GM10847 (cell line): Measurements from ENCODE around the gene RASGRF1.

Source experiments
- POLR2A ChIP-seq: IDR thresholded peaks from 2 replicates; pipeline ENCODE4 v1.6.1; 2011; ENCODE audit not compliant: insufficient read length; ENCODE audit errors: extremely low read depth

The RASGRF1 gene

DNA sequence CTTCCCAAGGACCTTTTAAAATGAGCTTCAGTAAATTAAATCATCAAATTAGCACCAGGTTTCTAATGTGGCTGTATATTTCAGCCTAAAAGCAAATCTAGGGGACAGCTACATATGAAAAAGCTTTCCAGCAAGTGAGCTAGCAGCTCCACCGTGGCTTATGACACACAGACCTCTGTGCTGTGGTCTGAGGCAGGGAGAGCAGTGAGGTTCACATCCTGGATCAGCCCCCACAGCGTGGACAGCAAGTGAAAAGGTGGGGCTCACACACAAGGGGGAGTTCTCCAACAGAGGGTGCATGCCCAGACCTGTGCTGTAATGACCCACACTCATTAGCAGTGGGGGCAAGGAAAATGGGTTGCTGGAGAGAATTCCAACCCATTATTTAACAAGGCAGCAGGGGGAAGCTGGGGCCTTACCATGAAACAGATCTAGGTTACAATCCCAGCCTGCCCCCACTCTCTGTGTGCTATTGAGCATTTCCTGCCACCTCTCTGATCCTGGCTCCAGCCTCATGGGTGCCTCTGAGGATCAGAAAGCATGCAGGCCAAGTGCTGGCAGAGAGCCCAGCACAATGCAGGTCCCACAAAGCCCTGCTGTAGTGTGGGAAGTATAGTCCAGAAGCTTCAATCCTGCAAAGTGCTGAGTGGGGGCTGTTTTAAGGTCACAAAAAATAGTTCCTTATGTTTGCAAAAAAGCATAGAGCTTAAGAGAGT, 48.2 kb downstream of the RASGRF1 start:
- TF ChIP-seq POLR2A = no peak

DNA sequence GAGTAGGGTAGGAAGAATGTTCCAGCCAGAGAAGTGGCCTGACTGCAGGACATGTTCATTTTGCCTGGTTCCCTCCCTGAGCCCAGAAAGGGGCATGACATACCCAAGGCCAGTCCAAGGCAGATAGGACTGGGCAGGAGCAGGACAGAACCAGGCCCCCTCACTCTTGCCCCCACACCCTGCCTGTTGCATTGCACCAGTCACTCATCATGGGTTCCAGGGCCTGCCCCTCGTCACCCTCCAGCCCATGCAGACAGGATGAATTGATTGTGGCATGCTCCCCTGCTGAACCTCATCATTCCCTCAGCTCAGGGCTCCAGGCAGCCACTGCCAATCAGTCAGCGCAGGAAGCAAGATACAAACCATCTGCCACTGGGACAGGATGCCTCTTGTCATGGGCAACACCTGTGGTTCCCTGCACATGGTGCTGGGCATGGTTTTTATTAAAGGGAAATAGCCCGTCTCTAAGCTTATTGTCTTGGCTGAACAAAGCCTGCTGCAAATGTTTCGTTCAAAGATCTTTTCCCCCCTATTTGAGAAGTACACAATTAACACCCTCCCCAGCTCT, 48.9 kb downstream of the RASGRF1 start:
- no peak for TF ChIP-seq POLR2A

DNA sequence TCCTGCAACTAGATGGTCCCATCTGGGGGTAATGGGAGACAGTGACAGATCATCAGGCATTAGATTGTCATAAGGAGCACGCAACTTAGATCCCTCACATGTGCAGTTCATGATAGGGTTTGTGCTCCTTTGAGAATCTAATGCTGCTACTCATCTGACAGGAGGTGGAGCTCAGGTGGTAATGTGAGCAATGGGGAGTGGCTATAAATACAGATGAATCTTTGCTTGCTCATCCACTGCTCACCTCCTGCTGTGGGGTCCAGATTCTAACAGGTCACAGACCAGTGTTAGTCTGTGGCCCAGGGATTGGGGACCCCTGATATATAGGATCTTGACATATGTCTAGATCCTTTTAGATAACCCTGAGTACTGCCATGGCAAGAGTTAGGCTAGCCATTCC, 52.7 kb downstream of the RASGRF1 start:
- no peak for TF ChIP-seq POLR2A

DNA sequence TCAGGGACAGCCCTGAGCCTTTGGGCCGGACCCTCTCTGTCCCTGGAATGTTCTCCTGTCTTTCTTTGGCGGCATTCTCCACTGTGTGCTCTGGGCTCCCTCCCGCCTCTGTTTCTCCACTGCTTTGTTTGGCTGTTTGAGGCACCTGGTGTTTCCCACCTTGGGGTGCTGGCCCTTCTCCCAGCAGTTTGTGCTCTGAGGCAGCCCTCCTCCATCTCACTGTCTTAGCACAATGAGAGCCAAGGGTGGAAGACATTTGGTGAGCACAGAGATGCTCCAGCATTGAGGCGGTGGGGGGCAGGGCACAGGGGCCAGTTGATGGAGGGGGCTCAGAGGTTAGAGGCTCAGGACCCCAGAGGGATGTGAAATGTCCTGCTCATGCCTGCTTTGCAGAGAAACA, 54.3 kb downstream of the RASGRF1 start:
- no peak for TF ChIP-seq POLR2A

DNA sequence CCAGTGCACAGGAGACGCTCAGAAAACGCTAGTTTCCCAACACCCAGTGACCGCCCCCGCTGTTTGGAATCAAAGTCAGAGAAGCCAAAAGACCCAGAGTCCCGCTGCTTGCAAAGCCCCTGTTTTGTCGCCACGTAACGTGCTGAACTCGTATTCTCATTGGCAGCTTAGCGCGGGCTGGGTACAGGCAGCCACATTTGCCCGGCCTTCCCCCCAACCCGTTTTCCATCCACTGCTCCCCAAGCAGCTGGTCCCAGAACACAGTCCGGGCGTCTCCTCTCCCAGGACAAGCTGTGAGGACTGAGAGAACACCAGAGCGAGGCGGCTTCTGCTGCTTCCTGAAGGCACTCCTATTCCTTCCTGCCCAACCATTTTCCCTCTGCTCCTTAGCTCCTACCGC, 54.8 kb downstream of the RASGRF1 start:
- TF ChIP-seq POLR2A = no peak

DNA sequence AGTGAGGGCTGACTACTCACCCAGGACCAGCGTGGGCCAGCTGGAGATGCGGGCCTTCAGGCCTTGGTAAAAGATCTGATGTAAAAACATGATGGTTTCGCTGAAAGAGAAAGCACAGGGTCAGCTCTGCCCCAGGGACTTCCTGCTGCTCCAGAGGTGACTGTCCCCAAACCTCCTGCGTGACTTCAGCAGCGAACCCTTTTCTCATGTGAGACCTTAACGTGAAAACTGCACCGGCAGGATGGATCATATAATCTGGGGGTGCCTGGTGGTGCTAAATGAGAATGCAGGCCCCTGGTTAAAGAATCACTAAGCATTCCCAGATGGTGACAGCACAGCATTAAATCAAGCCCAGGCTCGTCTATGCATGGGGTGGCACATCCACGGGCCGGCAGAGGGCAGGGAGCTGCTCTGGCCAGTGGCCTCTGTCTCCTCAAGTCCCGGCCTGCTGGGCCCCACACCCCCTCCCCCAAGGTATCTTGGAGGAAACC, 55.4 kb downstream of the RASGRF1 start:
- no peak for TF ChIP-seq POLR2A

DNA sequence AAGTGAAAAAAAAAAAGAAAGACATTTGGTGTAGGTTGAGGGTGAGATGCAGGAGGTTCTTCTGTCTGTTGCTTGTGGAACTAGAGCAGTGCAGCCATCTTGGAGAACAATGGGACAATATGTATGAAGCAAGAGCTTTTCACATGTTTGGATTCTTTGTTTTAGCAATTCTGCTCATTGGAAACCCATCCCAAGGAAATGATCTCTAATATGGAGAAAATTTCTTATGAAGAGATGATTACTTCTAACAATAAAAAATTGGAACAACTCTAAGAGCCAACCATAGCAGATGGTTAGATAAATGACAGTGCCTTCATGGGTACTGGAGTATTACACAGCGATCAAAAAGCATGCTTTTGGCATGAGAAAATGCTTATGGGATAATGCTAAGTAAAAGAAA, 56.3 kb downstream of the RASGRF1 start:
- TF ChIP-seq POLR2A = no peak

DNA sequence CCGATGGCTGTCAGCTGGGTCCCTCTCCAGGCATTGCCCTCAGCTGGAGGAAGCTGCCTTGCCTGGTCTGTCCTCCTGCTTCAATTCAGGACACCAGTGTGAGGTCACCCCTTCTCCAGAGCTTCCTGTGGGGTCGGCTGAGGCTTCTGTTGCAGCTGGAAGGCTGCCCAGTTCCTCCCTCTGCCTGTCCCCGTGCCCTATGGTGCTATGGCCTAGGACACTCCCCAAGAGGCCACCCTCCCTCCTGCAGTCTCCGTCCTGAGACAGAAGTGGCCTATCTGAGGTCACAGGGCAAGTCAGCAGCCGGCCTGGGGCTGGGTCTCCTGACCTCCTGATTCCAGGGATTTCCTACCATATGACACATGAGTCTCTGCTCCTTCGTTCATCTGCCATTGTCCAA, 57.9 kb downstream of the RASGRF1 start:
- TF ChIP-seq POLR2A = no peak

DNA sequence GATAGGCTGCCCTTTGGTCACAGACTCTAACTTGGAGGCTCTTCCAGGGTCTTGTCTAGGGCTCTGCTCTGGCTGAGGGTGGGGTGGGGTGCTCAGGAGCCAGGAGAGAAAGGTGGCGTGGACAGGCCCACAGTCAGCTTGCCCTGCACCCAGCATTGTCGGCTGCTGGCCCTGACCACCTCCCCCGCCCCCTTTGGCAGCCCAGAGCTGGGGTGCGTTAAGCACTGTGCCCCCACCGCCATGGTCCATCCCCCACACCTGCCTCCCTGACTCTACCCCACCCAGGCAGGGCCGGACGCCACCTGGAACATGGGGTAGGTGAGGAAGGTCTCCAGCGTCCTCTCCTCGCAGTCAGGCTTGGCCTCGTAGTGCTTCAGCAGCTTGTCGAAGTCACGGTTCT, 58.8 kb downstream of the RASGRF1 start:
- no peak for TF ChIP-seq POLR2A

DNA sequence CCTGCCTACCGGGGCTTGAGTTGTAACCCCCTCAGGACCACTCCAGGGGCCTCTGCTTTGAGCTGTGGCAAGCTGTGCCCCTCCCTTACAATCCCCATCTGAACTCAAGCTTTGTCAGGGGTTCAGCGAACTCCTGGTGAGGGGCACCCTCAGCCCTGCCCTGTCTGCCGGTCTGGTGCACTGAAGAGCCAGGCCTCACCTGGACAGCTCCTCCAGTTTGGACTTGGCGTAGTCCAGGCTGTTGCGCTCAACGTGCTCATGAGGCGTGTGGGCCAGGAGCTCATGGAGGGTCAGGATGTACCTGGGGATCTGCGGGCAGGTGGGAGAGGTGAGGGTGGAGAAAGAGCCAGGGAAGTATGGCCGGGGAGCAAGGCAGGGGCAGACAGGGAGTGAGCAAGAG, 59.4 kb downstream of the RASGRF1 start:
- TF ChIP-seq POLR2A = no peak

DNA sequence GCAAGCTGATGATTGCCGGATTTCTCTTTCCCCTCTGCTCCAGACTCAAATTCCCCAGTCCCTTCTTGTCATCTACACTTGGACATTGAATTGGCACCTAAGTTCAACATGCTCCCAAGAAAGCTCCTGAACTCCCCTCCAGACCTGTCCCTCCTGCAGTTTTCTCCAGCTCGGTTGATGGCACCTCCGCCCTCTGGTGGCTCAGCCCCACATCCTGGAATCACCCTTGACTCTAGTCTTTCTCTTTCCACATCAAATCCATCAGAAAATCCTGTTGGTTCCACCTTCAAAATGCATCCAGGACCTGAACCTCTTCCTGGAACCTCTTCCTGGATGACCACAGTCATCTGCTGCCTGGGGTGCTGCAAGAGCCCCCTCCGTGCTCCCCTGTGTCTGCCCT, 60.1 kb downstream of the RASGRF1 start:
- no peak for TF ChIP-seq POLR2A

DNA sequence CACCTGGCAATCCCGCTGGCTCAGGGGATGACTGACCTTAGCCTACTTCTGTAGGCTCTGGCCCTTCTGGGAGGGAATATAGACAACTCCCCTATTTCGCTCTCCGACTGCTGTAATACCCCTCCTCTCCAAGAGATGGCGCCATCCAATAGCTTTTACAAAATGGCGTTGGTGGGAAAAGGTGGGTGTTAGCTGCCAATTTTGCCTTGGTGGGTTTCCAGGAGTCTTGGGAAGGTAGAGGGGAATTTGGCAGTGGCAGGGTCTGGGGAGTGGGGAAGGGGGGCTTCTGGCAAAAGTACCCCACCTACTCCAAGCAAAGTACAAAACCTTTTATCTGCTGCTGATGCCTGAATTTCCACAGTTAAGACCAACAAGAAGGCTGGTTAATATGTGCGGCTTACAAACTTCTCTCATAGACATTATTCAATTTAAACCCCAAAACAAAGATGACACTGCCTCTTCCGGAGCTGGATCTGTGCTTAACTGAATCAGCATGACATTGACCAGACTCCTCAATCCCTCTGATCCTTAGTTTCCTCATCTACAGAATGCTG, 62.1 kb downstream of the RASGRF1 start:
- no peak for TF ChIP-seq POLR2A

DNA sequence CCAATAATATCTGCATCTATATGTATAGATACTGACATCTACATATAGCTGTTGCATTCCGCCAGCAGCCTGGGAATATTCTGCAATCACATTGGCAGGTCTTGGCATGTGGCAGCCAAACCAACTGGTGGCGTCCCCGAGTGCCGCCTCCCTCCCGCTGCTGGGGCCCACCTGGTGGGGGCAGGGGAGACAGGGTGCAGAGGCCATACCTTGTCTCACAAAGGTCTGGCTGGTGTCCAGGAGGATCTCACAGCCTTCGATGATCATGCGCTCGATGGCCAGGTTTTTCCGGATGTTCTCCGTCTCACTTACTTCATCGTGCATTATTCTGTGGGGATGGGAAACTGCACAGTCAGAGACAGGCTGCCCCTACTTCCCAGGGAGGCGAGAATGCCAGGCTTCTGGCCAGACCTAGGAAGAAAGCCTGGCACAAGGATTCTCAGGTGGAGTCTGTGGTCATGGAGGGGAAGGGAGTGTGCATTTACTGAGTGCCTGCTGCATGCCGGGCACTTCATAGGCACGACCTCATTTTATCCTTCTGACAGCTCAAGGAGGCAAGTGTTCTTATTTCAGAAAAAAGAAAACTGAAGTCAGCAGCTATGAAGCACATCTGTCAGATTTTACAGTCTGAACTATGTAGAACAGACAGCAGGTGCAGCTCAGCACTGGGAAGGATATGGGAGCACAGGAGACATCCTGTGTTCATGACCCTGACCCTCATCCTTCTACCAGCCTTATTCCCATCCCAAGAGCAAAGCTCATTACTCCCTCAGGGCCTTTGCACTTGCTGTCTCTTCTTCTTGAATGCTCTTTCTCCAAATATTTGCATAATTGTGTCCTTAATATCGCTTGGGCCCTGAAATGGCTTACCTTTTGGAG, 62.8 kb downstream of the RASGRF1 start:
- TF ChIP-seq POLR2A = no peak

DNA sequence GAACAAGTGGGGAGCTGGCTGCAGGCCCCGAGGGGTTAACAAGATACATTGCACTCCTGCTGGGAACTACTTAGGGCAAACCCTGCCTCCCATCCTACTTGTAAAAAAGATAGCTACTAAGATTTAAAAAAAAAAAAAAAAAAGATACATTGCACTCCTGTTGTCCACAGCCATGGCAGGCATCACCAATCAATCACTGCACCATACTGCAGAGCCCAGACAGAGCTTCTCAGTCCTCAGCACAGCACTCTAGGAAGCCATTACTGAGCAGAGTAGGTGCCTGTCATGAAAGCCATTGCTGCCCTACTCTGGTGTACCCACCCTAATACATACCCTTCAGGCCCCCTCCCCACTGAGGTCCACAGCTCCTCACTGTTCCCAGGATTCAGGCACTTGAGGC, 64.8 kb downstream of the RASGRF1 start:
- TF ChIP-seq POLR2A = no peak

DNA sequence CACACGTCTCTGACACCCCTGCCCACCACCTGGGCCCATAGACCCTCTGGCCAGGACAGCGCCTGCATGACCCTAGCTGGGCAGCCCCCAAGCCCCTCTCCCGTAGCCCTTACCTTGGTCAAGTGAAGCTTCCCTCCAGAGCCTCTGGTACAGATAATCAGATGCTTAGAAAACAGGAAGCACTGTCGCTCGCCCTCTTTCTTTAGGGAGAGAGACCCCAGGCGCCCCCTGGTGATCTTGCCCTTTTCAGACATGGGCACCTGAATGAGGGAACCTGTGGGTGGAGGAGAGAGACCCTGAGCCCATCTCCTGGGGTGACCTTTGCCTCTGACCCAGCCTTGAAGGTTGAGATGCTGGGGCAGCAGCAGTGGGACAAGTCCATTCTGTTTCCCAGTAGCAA, 65.4 kb downstream of the RASGRF1 start:
- TF ChIP-seq POLR2A = no peak

DNA sequence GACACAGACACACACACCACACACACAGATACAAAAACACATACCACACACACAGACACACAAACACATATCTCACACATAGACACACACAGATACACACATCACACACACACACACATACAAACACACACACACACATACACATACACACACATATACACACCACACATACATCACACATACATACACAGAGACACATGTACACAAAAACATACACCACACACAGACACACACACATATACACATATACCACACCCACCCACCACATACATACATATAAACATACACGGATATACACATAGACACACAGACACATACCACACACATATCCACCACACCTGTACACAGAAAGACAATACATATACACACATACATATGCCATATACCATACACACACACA, 66.7 kb downstream of the RASGRF1 start:
- TF ChIP-seq POLR2A = no peak
